ENCODE data around the gene CBY2.

GRCh38 chr13:45683701-45684100, 18.4 kb upstream of the CBY2 start:
- no peak for TF ChIP-seq YY1 (IDR thresholded peaks at IDR 0.05; ENCODE audit: insufficient read depth, insufficient read length)
- TF ChIP-seq ZNF274 (IDR thresholded peaks at IDR 0.05; ENCODE audit: low read depth, low read length) = no peak
- no peak for TF ChIP-seq SUZ12 (IDR thresholded peaks at IDR 0.05; ENCODE audit: extremely low read depth, insufficient read depth, insufficient read length)
